Stimulated activated naive B cell treated with anti-CD40 and anti-IgM and Interleukin-4, amounts not matched to agents 10 μg/mL and 1 μg/mL and 100 μg/mL, for 72 hours (primary cell): ENCODE data around the gene DMAC2.
"Not testable (repeated sequence)": the region's sequence is repeated elsewhere in the genome, so short reads cannot be mapped to it uniquely, and the experiment has no call there.

Experiments used
- ATAC-seq, 2 donors: fragments of 150-1000 bp; cut with Tn5 transposase; replicated peaks; 2 replicates each; pipeline ENCODE4 v1.10.0; 2021; ENCODE audit warnings: moderate library complexity in 1 of 2
- DNase-seq: peaks from one replicate; pipeline ENCODE4 v3.0.0; 2021
- H3K27ac Mint-ChIP-seq: one replicate; pipeline ENCODE4 v1.8.0; 2022; ENCODE audit warnings: mild to moderate bottlenecking, mixed read lengths
- H3K27me3 Mint-ChIP-seq, 2 donors: one replicate each; pipeline ENCODE4 v1.8.0; 2022; ENCODE audit warnings: mixed read lengths in 2 of 2
- H3K36me3 Mint-ChIP-seq, 2 donors: one replicate each; pipeline ENCODE4 v1.8.0; 2022; ENCODE audit warnings: mixed read lengths in 2 of 2, mild to moderate bottlenecking in 1 of 2
- H3K4me1 Mint-ChIP-seq, 2 donors: one replicate each; pipeline ENCODE4 v1.8.0; 2022; ENCODE audit warnings: mixed read lengths in 2 of 2, mild to moderate bottlenecking in 1 of 2
- H3K4me3 Mint-ChIP-seq, 2 donors: one replicate each; pipeline ENCODE4 v1.8.0; 2022; ENCODE audit warnings: mild to moderate bottlenecking in 2 of 2, mixed read lengths in 2 of 2, moderate library complexity in 1 of 2
- H3K9me3 Mint-ChIP-seq, 2 donors: one replicate each; pipeline ENCODE4 v1.8.0; 2022; ENCODE audit warnings: mixed read lengths in 2 of 2, mild to moderate bottlenecking in 1 of 2

Gene DMAC2

DNA sequence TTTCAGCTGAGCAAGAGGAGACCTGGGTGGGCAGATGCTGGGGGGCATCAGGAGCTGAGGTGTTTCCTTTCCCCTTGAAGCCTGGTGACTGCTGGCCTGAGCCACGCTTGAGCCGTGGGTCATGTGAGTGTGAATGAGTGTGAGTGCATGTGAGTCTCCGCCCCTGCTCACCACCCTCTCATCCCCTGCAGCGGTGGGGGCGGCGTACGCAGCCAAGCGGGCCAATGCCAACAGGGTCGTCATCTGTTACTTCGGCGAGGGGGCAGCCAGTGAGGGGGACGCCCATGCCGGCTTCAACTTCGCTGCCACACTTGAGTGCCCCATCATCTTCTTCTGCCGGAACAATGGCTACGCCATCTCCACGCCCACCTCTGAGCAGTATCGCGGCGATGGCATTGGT is 17.7 kb downstream of the DMAC2 start:
- Mint-ChIP-seq H3K36me3 (peaks cover 46 to 50% of the 10 kb centered on the region in 2 donors), H3K27me3 (no peaks in the 10 kb centered on the region), H3K4me3 (no peak overlapping the region)

GRCh38 chr19:41421314-41421713 is 18.4 kb downstream of the DMAC2 start:
- Mint-ChIP-seq H3K4me1 (peaks cover 2 to 3% of the 10 kb centered on the region in 2 donors), H3K27me3 (no peaks in the 10 kb centered on the region), H3K36me3 (peaks cover 42 to 49% of the 10 kb centered on the region in 2 donors), H3K27ac (no peak overlapping the region), H3K9me3 (no peaks in the 10 kb centered on the region), H3K4me3 (no peak overlapping the region)
- ATAC-seq: no peak
- DNase-seq: no peak

More for the DNA sequence above, 17.7 kb downstream of the DMAC2 start:
- Mint-ChIP-seq H3K4me1 (peaks cover 5 to 9% of the 10 kb centered on the region in 2 donors), H3K9me3 (no peaks in the 10 kb centered on the region), H3K27ac (no peak overlapping the region)
- no peak for DNase-seq
- ATAC-seq: no peak

- no peak for ATAC-seq
- Mint-ChIP-seq H3K27me3 (no peaks in the 10 kb centered on the region), H3K27ac (peak overlapping the region; percentile 4), H3K4me1 (peaks cover 0 to 3% of the 10 kb centered on the region in 2 donors), H3K4me3 (no peak overlapping the region), H3K36me3 (peaks cover 37 to 47% of the 10 kb centered on the region in 2 donors), H3K9me3 (no peaks in the 10 kb centered on the region)
- no peak for DNase-seq
Observed at GRCh38 chr19:41420101-41420880, 19.4 kb downstream of the DMAC2 start.

DNA sequence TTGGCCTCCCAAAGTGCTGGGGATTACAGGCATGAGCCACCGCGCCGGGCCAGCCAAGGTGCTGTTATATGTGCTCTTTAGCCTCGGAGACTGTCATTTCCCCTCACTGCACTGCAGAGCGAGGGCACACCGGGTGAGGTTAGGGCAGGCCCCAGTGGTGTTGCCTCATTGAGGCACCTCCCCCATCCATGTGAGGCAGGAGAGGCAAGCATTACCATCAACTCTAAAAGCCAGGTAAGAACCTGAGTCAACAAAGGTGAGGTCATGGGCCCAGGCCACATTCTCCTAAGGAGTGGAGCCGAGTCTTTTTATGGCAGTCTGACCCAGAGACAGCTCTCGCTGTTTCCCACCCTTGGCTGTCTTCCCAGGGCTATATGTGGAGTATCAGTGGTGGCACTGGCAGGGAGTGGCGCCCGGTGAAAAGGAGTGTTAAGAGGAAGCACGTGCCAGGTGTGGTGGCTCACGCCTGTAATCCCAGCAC is 23.5 kb downstream of the DMAC2 start:
- H3K4me1 Mint-ChIP-seq: no peaks in the 10 kb centered on the region
- no peak overlapping the region for H3K4me3 Mint-ChIP-seq
- H3K36me3 Mint-ChIP-seq: peaks cover 39 to 51% of the 10 kb centered on the region in 2 donors
- no peak overlapping the region for H3K27ac Mint-ChIP-seq
- no peaks in the 10 kb centered on the region for H3K9me3 Mint-ChIP-seq
- no peaks in the 10 kb centered on the region for H3K27me3 Mint-ChIP-seq
- ATAC-seq (no peak), DNase-seq (no peak)

DNA sequence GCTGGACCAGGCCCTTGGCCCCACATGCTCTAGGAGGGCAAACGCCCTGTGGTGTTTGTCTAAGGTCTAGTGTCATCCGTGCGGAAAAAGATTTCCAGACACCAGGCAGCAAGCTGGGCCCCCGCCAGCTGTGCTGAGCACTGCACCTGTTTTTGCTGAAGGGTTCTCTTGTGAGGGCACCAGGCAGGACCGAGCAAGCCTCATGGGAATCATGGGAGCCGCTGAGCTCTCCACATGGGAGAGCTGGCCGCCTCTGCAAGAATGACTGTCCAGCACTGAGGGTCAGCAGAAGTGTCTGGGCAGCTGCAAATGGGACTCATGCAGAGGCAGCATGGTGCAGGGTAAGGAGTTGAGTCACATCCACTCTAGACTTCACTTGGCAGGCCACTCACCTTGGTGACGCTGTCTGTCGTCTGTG is 24.5 kb downstream of the DMAC2 start:
- Mint-ChIP-seq H3K4me1 (peaks cover 2% of the 10 kb centered on the region in 2 donors), H3K36me3 (peaks cover 36 to 51% of the 10 kb centered on the region in 2 donors), H3K27ac (no peak overlapping the region), H3K27me3 (no peaks in the 10 kb centered on the region), H3K9me3 (no peaks in the 10 kb centered on the region), H3K4me3 (no peak overlapping the region)
- ATAC-seq: no peak
- DNase-seq: no peak

DNA sequence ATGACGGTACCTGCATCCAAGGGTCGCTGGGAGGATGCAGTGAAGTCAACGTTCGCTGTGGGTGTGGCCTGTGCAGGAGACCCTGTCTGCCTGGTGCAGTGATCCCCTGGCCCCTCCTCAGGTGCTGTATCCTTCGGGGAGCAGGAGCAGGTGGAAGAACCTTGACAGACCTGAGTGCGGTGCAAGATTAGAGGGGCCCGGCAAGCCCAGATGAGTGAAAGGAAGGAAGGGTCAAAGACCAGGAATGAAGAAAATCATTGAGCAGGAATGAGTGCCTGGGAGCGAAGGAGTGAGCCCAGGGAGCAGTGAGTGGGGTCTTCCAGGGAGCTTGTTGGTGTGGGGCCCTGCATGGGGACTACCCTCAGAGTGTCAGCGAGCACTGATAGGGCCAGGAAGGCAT is 25.3 kb downstream of the DMAC2 start:
- peak overlapping the region; percentile 5 for H3K27ac Mint-ChIP-seq
- no peak overlapping the region for H3K4me3 Mint-ChIP-seq
- no peaks in the 10 kb centered on the region for H3K27me3 Mint-ChIP-seq
- peaks cover 31 to 53% of the 10 kb centered on the region in 2 donors for H3K36me3 Mint-ChIP-seq
- no peaks in the 10 kb centered on the region for H3K9me3 Mint-ChIP-seq
- ATAC-seq (no peak), DNase-seq (no peak)
- H3K4me1 Mint-ChIP-seq: peaks cover 6 to 9% of the 10 kb centered on the region in 2 donors

- ATAC-seq (no peak), DNase-seq (no peak)
- Mint-ChIP-seq H3K9me3 (no peaks in the 10 kb centered on the region), H3K4me1 (peaks cover 10 to 14% of the 10 kb centered on the region in 2 donors), H3K4me3 (no peak overlapping the region), H3K36me3 (peaks cover 28 to 48% of the 10 kb centered on the region in 2 donors), H3K27ac (no peak overlapping the region), H3K27me3 (no peaks in the 10 kb centered on the region)
Observed at GRCh38 chr19:41413947-41414346, 25.8 kb downstream of the DMAC2 start.

GRCh38 chr19:41412953-41413352 is 26.8 kb downstream of the DMAC2 start:
- ATAC-seq (no peak), DNase-seq (no peak)
- no peaks in the 10 kb centered on the region for H3K27me3 Mint-ChIP-seq
- H3K4me3 Mint-ChIP-seq: no peak overlapping the region
- H3K9me3 Mint-ChIP-seq: no peaks in the 10 kb centered on the region
- H3K4me1 Mint-ChIP-seq: peaks cover 10 to 17% of the 10 kb centered on the region in 2 donors
- no peak overlapping the region for H3K27ac Mint-ChIP-seq
- H3K36me3 Mint-ChIP-seq: peaks cover 27 to 44% of the 10 kb centered on the region in 2 donors

DNA sequence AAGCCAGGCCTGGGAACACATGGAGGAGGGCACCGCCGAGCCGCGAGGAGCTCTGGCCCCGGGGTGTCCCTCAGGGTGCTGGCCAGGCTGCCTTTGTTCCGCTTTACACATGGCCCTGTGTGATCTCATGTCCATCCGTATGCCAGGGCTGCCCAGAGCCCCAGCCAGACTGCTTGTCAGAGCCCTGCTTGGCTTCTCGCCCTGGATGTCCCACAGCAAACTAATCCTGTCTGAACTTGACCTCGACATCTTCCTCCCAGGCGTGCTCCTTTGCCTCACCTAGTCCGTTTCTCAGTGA is 27.8 kb downstream of the DMAC2 start:
- no peak overlapping the region for H3K27ac Mint-ChIP-seq
- no peak for DNase-seq
- H3K4me3 Mint-ChIP-seq: no peak overlapping the region
- ATAC-seq: no peak
- peaks cover 12 to 17% of the 10 kb centered on the region in 2 donors for H3K4me1 Mint-ChIP-seq
- no peaks in the 10 kb centered on the region for H3K9me3 Mint-ChIP-seq
- H3K36me3 Mint-ChIP-seq: peaks cover 27 to 42% of the 10 kb centered on the region in 2 donors
- H3K27me3 Mint-ChIP-seq: no peaks in the 10 kb centered on the region

DNA sequence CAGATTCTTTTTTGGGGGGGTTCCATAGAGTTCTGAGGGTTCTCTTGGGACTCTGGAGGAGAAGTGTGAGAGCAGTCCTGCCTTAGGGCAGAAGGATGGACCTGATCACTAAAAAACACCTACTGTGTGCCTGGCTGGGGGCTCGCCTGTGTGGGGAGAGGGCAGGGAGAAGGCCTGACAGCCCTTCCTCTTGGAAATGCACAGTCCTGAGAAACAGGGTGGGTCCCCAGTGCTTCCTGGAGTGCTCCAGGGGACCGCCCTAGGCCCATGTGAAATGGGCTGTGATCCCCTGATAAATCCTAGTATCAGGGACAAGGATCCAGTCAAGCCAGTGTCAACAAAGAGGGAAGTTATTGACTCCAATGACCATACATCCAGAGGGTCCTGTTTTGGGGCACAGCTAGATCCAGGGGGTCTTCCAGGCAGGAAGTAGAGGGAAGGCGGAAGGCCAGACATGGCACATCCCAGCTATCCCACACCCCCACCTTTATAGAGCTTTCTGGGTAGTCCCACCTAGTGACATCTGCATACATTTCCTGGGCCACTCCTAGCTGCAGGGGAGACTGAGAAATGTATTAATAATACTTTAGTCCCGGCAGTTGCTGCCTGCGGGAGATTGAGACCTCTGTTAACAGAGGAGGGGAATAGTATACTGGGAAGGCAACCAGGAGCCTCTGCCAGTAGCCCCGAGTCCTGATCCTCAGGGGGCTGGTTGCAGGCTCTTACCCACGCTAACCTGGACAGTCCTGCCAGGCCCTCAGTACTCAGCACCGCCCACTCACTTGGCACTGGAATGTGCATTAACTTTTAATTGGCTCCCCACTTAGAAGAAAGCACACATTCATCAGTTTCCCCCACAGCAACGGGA is 28.4 kb downstream of the DMAC2 start:
- no peak for ATAC-seq
- H3K27ac Mint-ChIP-seq: no peak overlapping the region
- peaks cover 12 to 17% of the 10 kb centered on the region in 2 donors for H3K4me1 Mint-ChIP-seq
- no peak for DNase-seq
- no peaks in the 10 kb centered on the region for H3K27me3 Mint-ChIP-seq
- H3K4me3 Mint-ChIP-seq: no peak overlapping the region
- peaks cover 26 to 41% of the 10 kb centered on the region in 2 donors for H3K36me3 Mint-ChIP-seq
- H3K9me3 Mint-ChIP-seq: no peaks in the 10 kb centered on the region

- H3K4me1 Mint-ChIP-seq: peaks cover 12 to 17% of the 10 kb centered on the region in 2 donors
- ATAC-seq (no peak), DNase-seq (no peak)
- H3K4me3 Mint-ChIP-seq: no peak overlapping the region
- no peak overlapping the region for H3K27ac Mint-ChIP-seq
- no peaks in the 10 kb centered on the region for H3K9me3 Mint-ChIP-seq
- no peaks in the 10 kb centered on the region for H3K27me3 Mint-ChIP-seq
- H3K36me3 Mint-ChIP-seq: peaks cover 23 to 39% of the 10 kb centered on the region in 2 donors
Observed at GRCh38 chr19:41410336-41411054, 29.2 kb downstream of the DMAC2 start.

- no peak for ATAC-seq
- DNase-seq: no peak
- no peak overlapping the region for H3K4me3 Mint-ChIP-seq
- H3K9me3 Mint-ChIP-seq: no peaks in the 10 kb centered on the region
- no peaks in the 10 kb centered on the region for H3K27me3 Mint-ChIP-seq
- peaks cover 16 to 17% of the 10 kb centered on the region in 2 donors for H3K4me1 Mint-ChIP-seq
- H3K36me3 Mint-ChIP-seq: peaks cover 20 to 32% of the 10 kb centered on the region in 2 donors
- H3K27ac Mint-ChIP-seq: no peak overlapping the region
Observed at GRCh38 chr19:41409288-41409687, 30.4 kb downstream of the DMAC2 start.

DNA sequence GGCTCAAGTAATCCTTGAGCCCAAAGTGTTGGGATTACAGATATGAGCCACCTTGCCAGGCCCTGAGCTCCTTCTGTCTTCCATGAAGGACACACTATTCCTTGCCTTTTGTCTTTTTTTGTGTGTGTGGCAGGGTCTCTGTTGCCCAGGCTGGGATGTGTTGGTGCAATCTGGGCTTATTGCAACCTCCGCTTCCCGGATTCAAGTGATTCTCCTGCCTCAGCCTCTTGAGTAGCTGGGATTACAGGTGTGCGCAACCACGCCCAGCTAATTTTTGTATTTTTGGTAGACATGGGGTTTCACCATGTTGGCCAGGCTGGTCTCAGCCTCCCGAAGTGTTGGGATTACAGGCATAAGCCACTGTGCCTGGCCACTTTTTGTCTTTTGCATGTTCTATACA is 30.9 kb downstream of the DMAC2 start:
- DNase-seq, H3K9me3 Mint-ChIP-seq, ATAC-seq, H3K27ac Mint-ChIP-seq, H3K27me3 Mint-ChIP-seq, H3K4me3 Mint-ChIP-seq: not testable (repeated sequence)
- Mint-ChIP-seq H3K4me1 (peaks cover 16 to 17% of the 10 kb centered on the region in 2 donors), H3K36me3 (peaks cover 15 to 28% of the 10 kb centered on the region in 2 donors)

GRCh38 chr19:41408256-41408655 is 31.5 kb downstream of the DMAC2 start:
- Mint-ChIP-seq H3K4me1 (peaks cover 18% of the 10 kb centered on the region in 2 donors), H3K27me3 (no peaks in the 10 kb centered on the region), H3K9me3 (no peaks in the 10 kb centered on the region), H3K27ac (no peak overlapping the region), H3K4me3 (no peak overlapping the region), H3K36me3 (peaks cover 11 to 22% of the 10 kb centered on the region in 2 donors)
- ATAC-seq (no peak), DNase-seq (no peak)
